Measurements from ENCODE around the gene CRIP1. TPM values are rescaled to one million over a fixed set of nuclear protein-coding genes. Genes with fewer than 3 reads are reported as not detected.

Gene CRIP1
- total RNA-seq, 2 donors from 2014 or later, result 39.0 to 82.7 TPM

GRCh38 chr14:105471297-105471821 is 15.3 kb upstream of the CRIP1 start:
- H3K27ac Mint-ChIP-seq, result no peak overlapping the region
- DNase-seq (ENCODE audit: low spot score) (no peak), ATAC-seq (no peak)
- no peak overlapping the region for H3K4me3 Mint-ChIP-seq
- H3K4me1 Mint-ChIP-seq (ENCODE audit: low read depth in 2 of 2), result no peaks in the 10 kb centered on the region
- H3K9me3 Mint-ChIP-seq, result no peaks in the 10 kb centered on the region
- no peaks in the 10 kb centered on the region for H3K36me3 Mint-ChIP-seq
- H3K27me3 Mint-ChIP-seq, result no peaks in the 10 kb centered on the region

GRCh38 chr14:105471823-105472485 is 14.7 kb upstream of the CRIP1 start:
- Mint-ChIP-seq H3K27ac (no peak overlapping the region), H3K27me3 (no peaks in the 10 kb centered on the region), H3K4me3 (no peak overlapping the region), H3K36me3 (no peaks in the 10 kb centered on the region), H3K9me3 (no peaks in the 10 kb centered on the region), H3K4me1 (ENCODE audit: low read depth in 2 of 2) (no peaks in the 10 kb centered on the region)
- DNase-seq (ENCODE audit: low spot score) (no peak), ATAC-seq (no peak)

GRCh38 chr14:105472486-105472991 is 14.1 kb upstream of the CRIP1 start:
- H3K4me1 Mint-ChIP-seq (ENCODE audit: low read depth in 2 of 2), result peaks cover 5 to 6% of the 10 kb centered on the region in 2 donors
- no peaks in the 10 kb centered on the region for H3K27me3 Mint-ChIP-seq
- no peak for ATAC-seq
- H3K27ac Mint-ChIP-seq, result no peak overlapping the region
- no peak for DNase-seq (ENCODE audit: low spot score)
- H3K4me3 Mint-ChIP-seq, result no peak overlapping the region
- no peaks in the 10 kb centered on the region for H3K36me3 Mint-ChIP-seq
- H3K9me3 Mint-ChIP-seq, result no peaks in the 10 kb centered on the region

GRCh38 chr14:105473033-105473676 is 13.5 kb upstream of the CRIP1 start:
- Mint-ChIP-seq H3K4me3 (peak overlapping the region; percentile 22), H3K9me3 (no peaks in the 10 kb centered on the region), H3K36me3 (no peaks in the 10 kb centered on the region), H3K27ac (no peak overlapping the region), H3K27me3 (no peaks in the 10 kb centered on the region), H3K4me1 (ENCODE audit: low read depth in 2 of 2) (peaks cover 6% of the 10 kb centered on the region in 2 donors)
- no peak for DNase-seq (ENCODE audit: low spot score)
- ATAC-seq, result no peak

- H3K27ac Mint-ChIP-seq, result no peak overlapping the region
- H3K36me3 Mint-ChIP-seq, result no peaks in the 10 kb centered on the region
- H3K9me3 Mint-ChIP-seq, result no peaks in the 10 kb centered on the region
- no peaks in the 10 kb centered on the region for H3K27me3 Mint-ChIP-seq
- H3K4me3 Mint-ChIP-seq, result peak overlapping the region; percentile 22
- DNase-seq (ENCODE audit: low spot score), result no peak
- H3K4me1 Mint-ChIP-seq (ENCODE audit: low read depth in 2 of 2), result peaks cover 6% of the 10 kb centered on the region in 2 donors
- ATAC-seq, result peak; percentile 62 to 67
Observed at GRCh38 chr14:105473677-105474482, 12.8 kb upstream of the CRIP1 start.

GRCh38 chr14:105474483-105475268 is 12.0 kb upstream of the CRIP1 start, which contains the start of gene CRIP2:
CRIP2 (plus strand) TSS chr14:105474821; CDS start chr14:105474863, 42 bp downstream.
- Mint-ChIP-seq H3K4me1 (ENCODE audit: low read depth in 2 of 2) (peaks cover 6% of the 10 kb centered on the region in 2 donors), H3K36me3 (no peaks in the 10 kb centered on the region), H3K9me3 (no peaks in the 10 kb centered on the region), H3K27me3 (no peaks in the 10 kb centered on the region), H3K27ac (no peak within 1 kb of the TSS), H3K4me3 (peak within 1 kb of the TSS; percentile 8)
- DNase-seq (ENCODE audit: low spot score) (no peak), ATAC-seq (peak; percentile 64 to 81)

- H3K36me3 Mint-ChIP-seq, result no peaks in the 10 kb centered on the region
- ATAC-seq, result no peak
Observed at GRCh38 chr14:105475269-105476096, 11.2 kb upstream of the CRIP1 start.

GRCh38 chr14:105476097-105476830 is 10.4 kb upstream of the CRIP1 start:
- H3K27ac Mint-ChIP-seq, result no peak overlapping the region
- H3K4me3 Mint-ChIP-seq, result no peak overlapping the region
- no peak for DNase-seq (ENCODE audit: low spot score)
- no peak for ATAC-seq
- H3K27me3 Mint-ChIP-seq, result no peaks in the 10 kb centered on the region
- no peaks in the 10 kb centered on the region for H3K36me3 Mint-ChIP-seq
- H3K4me1 Mint-ChIP-seq (ENCODE audit: low read depth in 2 of 2), result peaks cover 11 to 17% of the 10 kb centered on the region in 2 donors
- H3K9me3 Mint-ChIP-seq, result no peaks in the 10 kb centered on the region

More at GRCh38 chr14:105475269-105476096, 11.2 kb upstream of the CRIP1 start:
- DNase-seq (ENCODE audit: low spot score), result no peak
- no peak overlapping the region for H3K27ac Mint-ChIP-seq
- H3K27me3 Mint-ChIP-seq, result no peaks in the 10 kb centered on the region
- no peaks in the 10 kb centered on the region for H3K9me3 Mint-ChIP-seq
- peaks cover 9% of the 10 kb centered on the region in 2 donors for H3K4me1 Mint-ChIP-seq (ENCODE audit: low read depth in 2 of 2)
- peak overlapping the region; percentile 8 for H3K4me3 Mint-ChIP-seq

- DNase-seq (ENCODE audit: low spot score) (no peak), ATAC-seq (no peak)
- peak overlapping the region; percentile 9 to 53 for H3K27ac Mint-ChIP-seq
- H3K9me3 Mint-ChIP-seq, result no peaks in the 10 kb centered on the region
- H3K4me1 Mint-ChIP-seq (ENCODE audit: low read depth in 2 of 2), result peaks cover 15 to 23% of the 10 kb centered on the region in 2 donors
- H3K36me3 Mint-ChIP-seq, result no peaks in the 10 kb centered on the region
- no peaks in the 10 kb centered on the region for H3K27me3 Mint-ChIP-seq
- H3K4me3 Mint-ChIP-seq, result no peak overlapping the region
Observed at GRCh38 chr14:105476831-105477659, 9.6 kb upstream of the CRIP1 start.

- no peaks in the 10 kb centered on the region for H3K27me3 Mint-ChIP-seq
- no peak for ATAC-seq
- H3K27ac Mint-ChIP-seq, result peak overlapping the region; percentile 9 to 53
- no peak for DNase-seq (ENCODE audit: low spot score)
- no peak overlapping the region for H3K4me3 Mint-ChIP-seq
- no peaks in the 10 kb centered on the region for H3K36me3 Mint-ChIP-seq
- peaks cover 20 to 27% of the 10 kb centered on the region in 2 donors for H3K4me1 Mint-ChIP-seq (ENCODE audit: low read depth in 2 of 2)
- H3K9me3 Mint-ChIP-seq, result no peaks in the 10 kb centered on the region
Observed at GRCh38 chr14:105477660-105478397, 8.9 kb upstream of the CRIP1 start.
